CD4-positive, alpha-beta T cell (primary cell): ENCODE results near the gene GAPDH. TPM values are rescaled to one million over a fixed set of nuclear protein-coding genes. Genes with fewer than 3 reads are reported as not detected.

ENCODE experiments used
- total RNA-seq, 174 experiments: library from RNA in 2 of 174; stranded (reverse) in 2 of 174; gene quantifications; one replicate each; pipeline ENCODE4 v1.2.3 and lab custom pipeline; 2021 to 2026

Gene GAPDH
- total RNA-seq, 2 experiments from 2014 or later: 498 to 508 TPM

Other genes with a start within 250 kb of the GAPDH start
- gene PLEKHG6, start 223.8 kb upstream of the GAPDH start, total RNA-seq: not detected
- gene TNFRSF1A, start 192.4 kb upstream of the GAPDH start, total RNA-seq: 10 to 100 TPM; 16.3 to 19.2 TPM
- 1 to 10 TPM; 1.1 to 2.0 TPM for gene SCNN1A, start 159.0 kb upstream of the GAPDH start, total RNA-seq
- under 1 TPM; 0.38 to 0.67 TPM for gene LTBR, start 150.4 kb upstream of the GAPDH start, total RNA-seq
- 10 to 100 TPM; 42.7 to 46.1 TPM for gene CD27, start 89.6 kb upstream of the GAPDH start, total RNA-seq
- gene TAPBPL, start 82.5 kb upstream of the GAPDH start, total RNA-seq: 10 to 100 TPM; 14.7 to 15.8 TPM
- 10 to 100 TPM; 84.8 to 87.7 TPM for gene VAMP1, start 63.8 kb upstream of the GAPDH start, total RNA-seq
- gene MRPL51, start 41.3 kb upstream of the GAPDH start, total RNA-seq: 10 to 100 TPM; 15.1 to 16.7 TPM
- gene NCAPD2, start 40.4 kb upstream of the GAPDH start, total RNA-seq: 10 to 100 TPM; 13.7 to 14.9 TPM
- gene IFFO1, start 21.5 kb downstream of the GAPDH start, total RNA-seq: 10 to 100 TPM; 21.6 to 21.9 TPM
- 10 to 100 TPM; 75.3 to 76.8 TPM for gene NOP2, start 33.8 kb downstream of the GAPDH start, total RNA-seq
- gene CHD4, start 72.9 kb downstream of the GAPDH start, total RNA-seq: 100 to 1,000 TPM; 288 to 292 TPM
- gene LPAR5, start 101.4 kb downstream of the GAPDH start, total RNA-seq: 1 to 10 TPM; 2.8 to 3.0 TPM
- gene ACRBP, start 112.9 kb downstream of the GAPDH start, total RNA-seq: under 1 TPM; 0.58 to 0.95 TPM
- gene ING4, start 128.6 kb downstream of the GAPDH start, total RNA-seq: 10 to 100 TPM; 13.8 to 17.4 TPM
- gene ZNF384, start 154.9 kb downstream of the GAPDH start, total RNA-seq: 10 to 100 TPM; 67.6 TPM
- under 1 TPM; 0.87 to 0.99 TPM for gene PIANP, start 166.3 kb downstream of the GAPDH start, total RNA-seq
- gene COPS7A, start 189.5 kb downstream of the GAPDH start, total RNA-seq: 1 to 10 TPM; 9.4 to 9.6 TPM
- 100 to 1,000 TPM; 114 to 121 TPM for gene MLF2, start 218.6 kb downstream of the GAPDH start, total RNA-seq
- gene PTMS, start 231.8 kb downstream of the GAPDH start, total RNA-seq: 1 to 10 TPM; 1.5 to 1.9 TPM
- 1 to 10 TPM in 1 of 2 experiments, under 1 TPM in 1; 0.82 to 1.4 TPM for gene LAG3, start 238.0 kb downstream of the GAPDH start, total RNA-seq